Measurements from ENCODE around the gene SH2D7.

The SH2D7 gene

GRCh38 chr15:78104566-78105475 lies 12.5 kb downstream of the SH2D7 start:
- DNase-seq (ENCODE audit: low read depth in 3 of 3): no peak

GRCh38 chr15:78105476-78106241 lies 13.3 kb downstream of the SH2D7 start:
- no peak for DNase-seq (ENCODE audit: low read depth in 3 of 3)

GRCh38 chr15:78107471-78107870 lies 15.1 kb downstream of the SH2D7 start:
- no peak for DNase-seq (ENCODE audit: low read depth in 3 of 3)

- peak; percentile 64 to 76 (median 76) for DNase-seq (ENCODE audit: low read depth in 3 of 3)
Observed at GRCh38 chr15:78108300-78109084, 16.1 kb downstream of the SH2D7 start.

GRCh38 chr15:78109156-78109555 lies 16.8 kb downstream of the SH2D7 start:
- DNase-seq (ENCODE audit: low read depth in 3 of 3): no peak

GRCh38 chr15:78110096-78110495 lies 17.7 kb downstream of the SH2D7 start:
- no peak for DNase-seq (ENCODE audit: low read depth in 3 of 3)

- no peak for DNase-seq (ENCODE audit: low read depth in 3 of 3)
Observed at GRCh38 chr15:78110916-78111475, 18.6 kb downstream of the SH2D7 start.

GRCh38 chr15:78111788-78112187 lies 19.4 kb downstream of the SH2D7 start:
- DNase-seq (ENCODE audit: low read depth in 3 of 3): no peak

- no peak for DNase-seq (ENCODE audit: low read depth in 3 of 3)
Observed at GRCh38 chr15:78112551-78112950, 20.2 kb downstream of the SH2D7 start.

- no peak for DNase-seq (ENCODE audit: low read depth in 3 of 3)
Observed at GRCh38 chr15:78120523-78120922, 28.2 kb downstream of the SH2D7 start.

GRCh38 chr15:78125267-78125666 lies 32.9 kb downstream of the SH2D7 start:
- no peak for DNase-seq (ENCODE audit: low read depth in 3 of 3)

GRCh38 chr15:78127882-78128281 lies 35.5 kb downstream of the SH2D7 start:
- DNase-seq (ENCODE audit: low read depth in 3 of 3): no peak

- no peak for DNase-seq (ENCODE audit: low read depth in 3 of 3)
Observed at GRCh38 chr15:78129077-78129750, 36.9 kb downstream of the SH2D7 start.

- DNase-seq (ENCODE audit: low read depth in 3 of 3): no peak
Observed at GRCh38 chr15:78129751-78130287, 37.5 kb downstream of the SH2D7 start.

- no peak for DNase-seq (ENCODE audit: low read depth in 3 of 3)
Observed at GRCh38 chr15:78130466-78131294, 38.3 kb downstream of the SH2D7 start.

- peak; percentile 58 to 69 (median 68) for DNase-seq (ENCODE audit: low read depth in 3 of 3)
Observed at GRCh38 chr15:78131295-78132061, 39.1 kb downstream of the SH2D7 start, which contains the start of gene CIB2. CIB2 (minus strand) TSS chr15:78131445; CDS start chr15:78131215, 230 bp downstream.

- DNase-seq (ENCODE audit: low read depth in 3 of 3): no peak
Observed at GRCh38 chr15:78133801-78134200, 41.4 kb downstream of the SH2D7 start.

GRCh38 chr15:78139578-78139977 lies 47.2 kb downstream of the SH2D7 start:
- DNase-seq (ENCODE audit: low read depth in 3 of 3): no peak

- DNase-seq (ENCODE audit: low read depth in 3 of 3): no peak
Observed at GRCh38 chr15:78140292-78140691, 47.9 kb downstream of the SH2D7 start.
